CD4-positive, alpha-beta T cell treated with Interleukin-10 for 1 hour (primary cell): ENCODE data around the gene TRAF3.
"Not testable (repeated sequence)": the region's sequence is repeated elsewhere in the genome, so short reads cannot be mapped to it uniquely, and the experiment has no call there.

ENCODE experiments used
- DNase-seq: peaks from one replicate; pipeline ENCODE4 v3.0.0-alpha.2; 2020

Gene TRAF3

DNA sequence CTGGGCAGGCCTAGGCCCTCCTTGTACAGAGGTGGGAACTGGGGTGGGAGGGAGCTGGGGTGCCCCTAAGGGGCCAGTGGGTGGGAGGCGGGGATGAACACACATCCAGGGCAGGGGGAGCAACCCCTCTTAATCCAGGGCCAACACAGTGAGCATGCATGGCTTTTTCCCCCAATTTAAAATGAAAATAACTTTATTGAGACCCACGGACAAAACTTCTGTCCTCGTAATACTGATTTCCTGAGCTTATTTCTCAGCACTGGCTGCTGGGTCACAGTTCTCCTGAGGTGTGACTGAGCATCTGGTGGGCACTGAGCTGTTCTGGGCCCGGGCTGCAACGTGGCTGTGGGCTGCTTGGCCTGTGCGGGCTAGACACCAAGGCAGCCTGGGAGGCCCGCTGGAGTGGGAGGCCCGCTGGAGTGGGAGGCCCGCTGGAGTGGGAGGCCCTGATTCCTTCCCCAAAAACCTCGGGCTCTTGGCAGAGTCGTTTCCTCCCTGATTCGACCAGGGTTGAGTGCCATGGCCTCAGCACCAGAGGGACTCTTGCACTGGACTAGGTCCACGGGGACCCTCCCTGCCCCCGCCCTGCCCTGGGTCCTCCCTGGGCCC lies 24.9 kb upstream of the TRAF3 start:
- DNase-seq: no peak

DNA sequence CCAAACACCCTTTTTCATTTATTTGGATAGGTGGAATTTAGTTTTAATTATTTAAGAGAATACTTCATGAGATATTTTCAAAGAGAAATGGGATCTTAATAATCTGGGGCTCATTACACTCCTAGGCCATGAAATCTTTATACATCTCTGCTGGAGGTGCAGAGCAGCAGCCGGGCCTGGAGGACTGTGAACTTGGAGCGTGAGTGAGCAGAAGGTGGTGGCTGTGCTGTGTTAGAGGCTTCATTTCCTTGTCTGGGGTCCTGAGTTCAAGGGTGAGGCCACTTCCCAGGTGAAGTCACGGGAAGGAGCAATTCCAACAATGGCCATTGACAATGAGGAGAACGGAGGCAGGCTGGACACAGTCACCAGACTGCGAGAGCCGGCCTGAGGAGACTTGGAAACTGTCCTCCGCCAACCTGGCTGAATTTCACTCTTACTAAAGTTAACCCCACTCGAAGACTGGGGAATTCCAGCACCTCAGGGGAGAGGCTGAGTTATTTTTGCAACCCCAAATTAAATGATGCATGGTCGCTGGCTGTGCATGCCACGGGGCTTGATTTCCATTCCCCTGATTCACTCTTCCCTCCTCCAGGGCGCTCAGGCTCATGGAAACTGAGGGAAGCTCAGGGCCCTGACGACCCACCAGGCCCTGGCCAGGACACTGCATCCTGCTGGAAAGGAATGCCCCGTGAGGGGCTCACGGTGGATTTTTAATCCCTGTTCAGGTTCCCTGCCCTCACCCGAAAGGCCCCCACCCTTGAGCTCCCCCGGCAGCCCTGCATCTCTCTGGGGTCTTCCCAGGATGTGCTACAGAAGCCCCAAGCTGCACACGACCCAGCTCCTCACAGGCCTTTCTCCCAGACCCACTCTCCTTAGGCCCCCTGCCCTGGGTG lies 22.6 kb upstream of the TRAF3 start:
- DNase-seq: no peak

DNA sequence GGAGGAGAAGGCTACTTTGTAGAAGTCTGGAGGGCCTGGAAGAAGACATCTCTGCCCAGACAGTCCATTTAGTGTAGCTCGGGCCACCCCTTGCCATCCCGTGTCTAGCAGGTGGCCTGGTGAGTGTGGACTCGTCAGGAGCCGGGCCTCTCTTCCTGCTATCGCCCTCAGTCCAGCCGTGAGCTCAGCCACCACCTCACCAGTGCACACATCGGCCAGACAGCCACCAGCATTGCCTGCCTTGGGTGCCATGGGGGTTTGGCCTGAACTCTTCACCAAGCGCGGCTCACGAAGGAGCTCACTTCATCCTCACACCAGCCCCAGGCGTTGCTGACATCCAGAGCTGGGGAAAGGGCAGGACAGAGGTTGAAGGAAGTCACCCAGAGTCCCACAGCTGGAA lies 19.6 kb upstream of the TRAF3 start:
- no peak for DNase-seq

- DNase-seq: no peak
Measured at GRCh38 chr14:102758087-102758486, 19.2 kb upstream of the TRAF3 start.

DNA sequence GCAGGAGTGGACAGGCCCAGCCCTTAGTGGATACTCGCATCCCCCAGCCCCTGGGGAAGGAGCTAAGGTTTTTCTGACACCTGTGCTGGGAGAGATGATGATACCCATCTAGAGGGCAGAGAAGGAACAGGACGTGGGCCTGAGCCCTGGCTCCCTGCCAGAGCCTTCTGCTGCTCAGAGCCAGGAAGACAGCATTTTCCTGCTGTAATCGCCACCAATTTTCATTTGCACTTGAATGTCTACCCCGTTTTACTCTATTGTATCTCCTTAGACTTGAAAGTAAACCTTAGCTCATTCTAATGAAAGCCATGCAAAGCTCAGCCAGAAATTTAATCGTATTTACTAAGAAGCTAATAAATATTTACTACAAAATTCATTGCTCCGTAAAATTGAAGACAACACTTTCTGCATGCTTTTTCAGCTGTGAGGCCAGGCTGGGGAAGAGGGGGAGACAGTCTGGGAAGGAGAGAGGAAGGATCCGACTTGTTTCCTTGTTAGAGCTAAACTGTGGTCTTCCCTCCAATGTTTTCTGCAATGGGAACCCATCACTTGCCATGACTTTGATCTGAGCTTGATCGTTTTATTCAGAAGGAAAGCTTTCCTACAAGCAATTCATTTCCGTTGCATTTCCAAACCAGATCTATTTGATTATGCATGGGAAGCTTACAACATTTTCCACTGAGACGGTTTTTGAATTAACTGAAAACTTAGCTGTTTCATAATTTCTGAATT lies 17.6 kb upstream of the TRAF3 start:
- DNase-seq: no peak

DNA sequence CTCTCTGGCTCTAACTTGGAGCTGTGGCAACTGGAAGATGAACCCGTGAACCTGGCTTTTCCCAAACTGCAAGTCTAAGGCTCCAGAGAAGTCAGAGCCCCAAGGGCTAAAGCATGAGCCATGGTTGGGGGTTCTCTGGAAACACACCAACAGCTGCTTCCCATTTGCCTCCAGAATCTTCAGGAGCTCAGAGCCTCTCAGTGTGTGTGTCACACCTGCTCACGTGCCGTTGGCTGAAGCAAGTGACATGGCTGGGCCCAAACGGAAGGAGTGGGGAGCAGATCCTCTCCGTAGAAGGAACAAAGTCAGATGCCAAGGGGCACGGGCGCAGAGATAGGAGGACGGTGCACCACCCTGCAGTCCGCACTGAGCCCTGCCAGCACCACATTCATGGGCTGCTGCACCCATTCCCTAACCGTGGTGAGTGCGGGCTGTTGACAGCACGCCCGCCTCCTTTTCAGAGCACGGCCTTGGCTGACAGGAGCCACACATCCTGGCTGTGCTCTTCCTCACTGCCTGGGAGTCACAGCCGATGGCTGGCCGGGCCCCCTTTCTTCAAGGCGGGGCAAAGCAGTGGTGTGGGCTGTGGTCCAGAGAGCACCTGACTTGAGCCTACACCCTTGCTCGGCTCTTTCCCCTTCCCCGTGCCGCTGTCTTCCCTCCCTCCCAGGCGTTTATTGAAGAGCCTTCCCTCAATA lies 16.6 kb upstream of the TRAF3 start:
- no peak for DNase-seq

DNA sequence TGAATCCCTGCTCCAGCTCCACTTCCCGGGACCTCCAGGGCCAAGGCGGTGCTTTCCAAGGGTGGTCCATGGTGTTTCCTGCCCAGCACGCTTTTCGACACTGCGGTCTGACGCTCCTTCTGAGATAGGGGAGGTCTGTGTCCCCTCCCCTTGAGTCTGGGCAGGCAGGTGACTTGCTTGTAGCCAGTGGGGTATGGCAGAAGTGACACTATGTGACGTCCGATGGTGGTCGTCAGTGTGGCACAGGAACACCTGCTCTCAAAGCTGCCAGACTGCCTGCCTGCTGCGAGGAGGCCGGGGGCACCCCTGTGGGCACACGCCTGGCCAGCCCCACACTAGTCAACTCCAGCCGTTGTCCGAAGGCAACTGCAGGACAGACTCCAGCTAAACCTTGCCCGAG lies 16.0 kb upstream of the TRAF3 start:
- DNase-seq: no peak

DNA sequence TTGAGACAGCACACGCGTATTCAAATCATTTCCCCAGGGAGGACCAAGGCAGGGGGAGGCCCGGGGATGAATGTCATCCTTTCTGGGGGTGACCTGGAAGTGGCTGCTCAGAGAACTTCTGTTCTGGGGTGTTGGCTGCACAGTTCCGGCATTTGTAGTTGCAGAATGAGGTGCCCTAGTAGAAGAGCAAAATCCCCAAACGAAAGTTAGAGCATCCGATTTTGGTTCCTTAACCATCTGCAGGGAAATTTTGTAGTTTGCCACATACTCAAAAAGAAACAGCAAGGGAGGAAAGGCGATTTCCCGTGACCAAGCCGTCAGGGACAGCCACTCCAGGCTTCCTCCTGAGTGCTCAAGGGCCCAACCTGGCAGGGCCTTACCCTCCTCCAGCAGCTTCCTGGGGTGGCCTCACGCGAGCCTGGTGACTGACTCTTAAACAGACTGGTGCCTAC lies 13.0 kb upstream of the TRAF3 start:
- DNase-seq: no peak

DNA sequence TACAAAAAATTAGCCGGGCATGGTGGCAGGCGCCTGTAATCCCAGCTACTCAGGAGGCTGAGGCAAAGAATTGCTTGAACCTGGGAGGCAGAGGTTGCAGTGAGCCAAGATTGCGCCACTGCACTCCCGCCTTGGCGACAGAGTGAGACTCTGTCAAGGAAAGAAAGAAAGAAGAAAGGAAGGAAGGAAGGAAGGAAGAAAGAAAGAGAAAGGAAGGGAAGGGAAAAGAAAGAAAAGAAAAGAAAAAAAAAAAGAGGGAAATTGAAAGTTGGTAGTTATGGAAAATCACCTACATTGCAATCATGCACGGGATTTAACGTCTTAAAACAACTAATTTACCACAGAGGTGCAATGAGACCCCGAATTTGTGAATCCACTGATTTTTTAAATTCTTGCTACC lies 11.5 kb upstream of the TRAF3 start:
- DNase-seq: not testable (repeated sequence)

- peak; percentile 21 for DNase-seq
Measured at GRCh38 chr14:102768223-102769048, 8.8 kb upstream of the TRAF3 start.

- no peak for DNase-seq
Measured at GRCh38 chr14:102769049-102769327, 8.3 kb upstream of the TRAF3 start.

GRCh38 chr14:102770147-102771123 lies 6.8 kb upstream of the TRAF3 start:
- no peak for DNase-seq

GRCh38 chr14:102771144-102771543 lies 6.1 kb upstream of the TRAF3 start:
- DNase-seq: no peak

DNA sequence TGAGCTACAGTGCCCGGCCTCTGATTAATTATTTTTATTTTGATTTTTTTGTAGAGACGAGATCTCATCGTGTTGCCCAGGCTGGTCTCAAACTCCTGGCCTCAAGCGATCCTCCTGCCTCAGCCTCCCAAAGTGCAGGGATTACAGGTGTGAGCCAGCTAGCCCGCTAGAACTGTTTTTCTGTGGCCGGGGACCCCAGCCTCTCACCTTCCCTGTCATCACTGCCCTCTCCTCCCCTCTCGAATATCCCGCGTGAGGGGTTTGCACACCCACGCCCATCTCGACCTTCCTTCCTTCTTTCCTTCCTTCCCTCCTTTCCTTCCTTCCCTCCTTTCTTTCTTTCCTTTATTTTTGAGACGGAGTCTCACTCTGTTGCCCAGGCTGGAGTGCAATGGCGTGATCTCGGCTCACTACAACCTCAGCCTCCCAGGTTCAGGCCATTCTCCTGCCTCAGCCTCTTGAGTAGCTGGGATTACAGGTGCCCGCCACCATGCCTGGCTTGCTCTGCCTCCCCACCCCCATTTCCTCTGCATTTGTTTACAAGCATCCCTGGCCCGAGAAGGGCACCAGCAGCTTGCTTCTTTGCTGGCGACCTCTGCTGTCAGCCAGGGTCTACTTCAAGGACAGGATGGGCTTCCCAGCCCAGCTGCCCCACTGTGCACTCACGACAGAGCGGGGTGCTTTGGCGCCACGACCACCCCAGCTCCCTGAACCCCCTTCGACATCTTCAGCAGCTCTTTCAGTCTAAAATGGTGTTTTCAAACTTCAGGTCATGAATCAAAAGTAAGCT lies 4.3 kb upstream of the TRAF3 start:
- DNase-seq: no peak

DNA sequence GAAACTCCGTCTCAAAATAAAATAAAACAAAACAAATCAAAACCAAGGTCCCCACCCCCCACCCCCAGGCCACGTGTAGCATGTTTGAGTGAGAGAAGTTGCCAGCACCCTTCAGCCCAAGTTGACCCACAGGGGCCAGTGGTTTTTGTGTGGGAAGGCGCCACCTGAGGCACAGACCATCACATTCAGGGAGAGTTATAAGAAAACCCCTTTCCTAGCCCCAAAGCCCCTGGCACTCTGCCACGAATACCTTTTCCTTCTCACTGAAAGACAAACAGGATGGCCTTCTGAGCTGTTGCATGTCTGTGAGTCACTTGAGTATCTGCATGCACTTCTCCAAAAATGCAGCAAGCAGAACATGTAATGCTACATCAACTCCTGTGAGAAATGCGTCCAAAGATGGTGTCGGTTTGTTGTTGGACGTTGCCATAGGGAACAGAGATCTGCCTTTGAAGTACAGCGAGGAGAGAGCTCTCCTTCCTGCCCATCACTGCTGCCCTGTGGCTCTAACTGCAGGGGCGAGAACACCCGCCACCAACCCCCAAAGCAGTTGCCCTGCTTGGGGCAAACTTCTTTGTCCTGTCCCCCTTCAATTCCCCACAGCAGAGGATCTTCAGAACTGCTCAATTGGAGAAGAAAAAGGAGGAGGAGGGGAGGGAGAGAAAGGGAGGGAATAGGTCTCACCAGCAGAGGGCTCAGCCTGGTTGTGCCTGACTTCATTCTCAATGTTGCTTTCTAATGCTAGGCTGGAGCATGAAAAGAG lies 2.7 kb upstream of the TRAF3 start:
- peak; percentile 79 for DNase-seq

DNA sequence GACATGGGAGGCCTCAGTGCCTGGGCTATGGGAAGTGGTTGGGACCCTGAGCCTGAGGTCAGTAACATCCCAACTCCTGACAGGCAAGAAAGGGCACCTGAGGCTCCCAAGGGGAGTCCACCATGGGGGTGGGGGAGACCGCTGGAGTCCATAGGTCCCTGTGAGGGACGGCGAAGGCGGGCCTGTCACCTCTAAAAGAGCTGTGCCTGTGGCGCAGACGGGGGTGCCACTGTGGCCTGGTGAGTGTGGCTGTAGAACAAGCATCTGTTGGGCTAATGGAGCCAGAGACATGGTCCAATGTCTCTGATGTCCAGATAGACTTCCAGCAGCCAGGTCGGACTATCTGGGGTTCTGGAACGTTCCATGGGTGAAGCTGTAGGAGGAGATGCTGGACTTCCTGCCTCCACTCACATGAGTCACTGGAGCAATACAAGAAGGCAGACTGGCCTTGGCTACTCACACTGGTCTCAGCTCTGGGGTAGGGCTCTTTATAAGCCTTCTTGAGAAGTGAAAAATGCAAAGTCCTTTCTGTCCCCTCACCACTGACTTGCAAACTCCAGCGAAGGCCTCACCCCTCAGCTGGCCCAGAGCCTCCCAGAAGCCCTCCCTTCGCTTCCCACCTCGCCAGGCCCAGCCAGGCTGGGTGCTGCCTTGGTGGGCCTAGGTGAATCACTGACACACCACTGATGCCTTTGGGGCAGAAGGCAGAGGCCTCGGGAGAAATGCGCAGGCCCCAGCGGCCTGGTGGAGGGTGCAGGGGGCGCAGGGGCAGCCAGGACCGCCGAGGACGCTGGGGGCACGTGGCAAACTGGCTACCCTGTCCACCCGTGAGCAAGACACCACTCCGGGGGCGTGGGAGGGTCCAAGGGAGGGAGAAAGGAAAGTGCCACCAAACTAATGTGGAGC lies 1.1 kb upstream of the TRAF3 start:
- DNase-seq: no peak

GRCh38 chr14:102777711-102778337 lies 575 bp downstream of the TRAF3 start:
- no peak for DNase-seq
